SK-N-SH (cell line): ENCODE measurements around the gene APC2. TPM values are rescaled to one million over a fixed set of nuclear protein-coding genes. Genes with fewer than 3 reads are reported as not detected.
A peak's percentile ranks its signal among the peaks of the same experiment; 100 is the strongest.
"Not testable (repeated sequence)": the region's sequence is repeated elsewhere in the genome, so short reads cannot be mapped to it uniquely, and the experiment has no call there.

ENCODE experiments used
- CTCF ChIA-PET: fragments of 300-600, 350-600 bp; formaldehyde crosslinking; extraction: SDS; loops from one replicate; lab custom pipeline; 2021; lab: Yijun Ruan, JAX
- POLR2A ChIA-PET: fragments of 350-600 bp; sonication (Branson Sonifier 250); formaldehyde crosslinking; extraction: SDS; loops from one replicate; lab custom pipeline; 2020; ENCODE audit warnings: antibody characterized with exemption, inconsistent platforms; lab: Yijun Ruan, JAX
- DNase-seq: peaks from one replicate; pipeline ENCODE4 v3.0.0; 2012
- H2AFZ ChIP-seq: fragments of 200-600 bp; sonication (generic); 2 replicates; pipeline ENCODE4 v1.8.1; 2016; ENCODE audit warnings: antibody characterized with exemption, mild to moderate bottlenecking, low read depth
- H3F3A ChIP-seq: fragments of 200-600 bp; sonication (generic); replicated peaks from 2 replicates; pipeline ENCODE3; 2016; ENCODE audit warnings: antibody characterized with exemption, mild to moderate bottlenecking; ENCODE audit not compliant: insufficient read depth
- H3K27ac ChIP-seq, 2 experiments: fragments of 200-500 bp in 1 of 2; fragments of 200-600 bp in 1 of 2; sonication (Bioruptor generic) in 1 of 2; sonication (generic), shearing (Covaris generic) in 1 of 2; 2 replicates each; pipeline versions ENCODE4 v1.5.1 to v1.6.1; 2014 to 2016; ENCODE audit warnings: low read depth in 2 of 2, inconsistent platforms in 1 of 2, low read length in 1 of 2, mild to moderate bottlenecking in 1 of 2, mixed read lengths in 1 of 2
- H3K27me3 ChIP-seq: fragments of 200-600 bp; sonication (generic), shearing (Covaris generic); 2 replicates; pipeline ENCODE4 v1.6.1; 2016; ENCODE audit warnings: mixed run types; ENCODE audit not compliant: insufficient read depth
- H3K36me3 ChIP-seq, 2 experiments: fragments of 200-500 bp in 1 of 2; fragments of 200-600 bp in 1 of 2; sonication (Bioruptor generic) in 1 of 2; sonication (generic) in 1 of 2; replicated peaks in 1 of 2; 2 replicates each; pipeline versions ENCODE3 to v1.5.1; 2014 to 2016; ENCODE audit warnings: low read length in 1 of 2, mild to moderate bottlenecking in 1 of 2; ENCODE audit not compliant: insufficient read depth in 2 of 2, control insufficient read depth in 1 of 2
- H3K4me1 ChIP-seq, 2 experiments: fragments of 200-500 bp in 1 of 2; fragments of 200-600 bp in 1 of 2; sonication (Bioruptor generic) in 1 of 2; sonication (generic), shearing (Covaris generic) in 1 of 2; 2 replicates each; pipeline versions ENCODE4 v1.5.1 to v1.6.1; 2014 to 2016; ENCODE audit warnings: low read depth in 1 of 2, low read length in 1 of 2, mixed run types in 1 of 2; ENCODE audit not compliant: insufficient read depth in 2 of 2, control insufficient read depth in 1 of 2
- H3K4me2 ChIP-seq: fragments of 200-600 bp; sonication (generic), shearing (Covaris generic); 2 replicates; pipeline ENCODE4 v1.6.1; 2017; ENCODE audit warnings: mixed run types
- H3K4me3 ChIP-seq, 2 experiments: fragments of 200-500 bp in 1 of 2; fragments of 200-600 bp in 1 of 2; sonication (Bioruptor generic) in 1 of 2; sonication (generic), shearing (Covaris generic) in 1 of 2; 2 replicates each; pipeline versions ENCODE4 v1.5.1 to v1.8.1; 2014 to 2016; ENCODE audit warnings: low read depth in 2 of 2, inconsistent platforms in 1 of 2, low read length in 1 of 2, mild to moderate bottlenecking in 1 of 2, mixed read lengths in 1 of 2, moderate library complexity in 1 of 2
- H3K79me2 ChIP-seq: fragments of 200-600 bp; sonication (generic); 2 replicates; pipeline ENCODE4 v1.8.1; 2017; ENCODE audit warnings: mild to moderate bottlenecking; ENCODE audit not compliant: insufficient read depth
- H3K9ac ChIP-seq: fragments of 200-600 bp; sonication (generic); 2 replicates; pipeline ENCODE4 v1.6.1; 2017; ENCODE audit warnings: mixed run types
- H3K9me2 ChIP-seq: fragments of 200-600 bp; sonication (generic); 2 replicates; pipeline ENCODE4 v1.6.1; 2017; ENCODE audit warnings: mixed run types
- H3K9me3 ChIP-seq: fragments of 200-600 bp; sonication (generic); 2 replicates; pipeline ENCODE4 v1.6.1; 2017; ENCODE audit warnings: mixed run types, mild to moderate bottlenecking, moderate library complexity
- H4K20me1 ChIP-seq: fragments of 200-600 bp; sonication (generic); 2 replicates; pipeline ENCODE4 v1.6.1; 2017; ENCODE audit warnings: mild to moderate bottlenecking, mixed run types; ENCODE audit not compliant: insufficient read depth
- CHD2 ChIP-seq: fragments of 150-350 bp; IDR thresholded peaks from 2 replicates; pipeline ENCODE4 v1.6.1; 2018; ENCODE audit warnings: low read length; ENCODE audit not compliant: partially characterized antibody
- EP300 ChIP-seq, 2 experiments: IDR thresholded peaks; 2 replicates each; pipeline versions ENCODE4 v1.4.0 to v1.6.1; 2012; ENCODE audit warnings: borderline replicate concordance in 1 of 2, low read depth in 1 of 2, low read length in 1 of 2
- EZH2phosphoT487 ChIP-seq: fragments of 200-600 bp; sonication (generic); IDR thresholded peaks from 2 replicates; pipeline ENCODE4 v1.6.1; 2017; ENCODE audit warnings: low read depth, mixed run types, mild to moderate bottlenecking, antibody characterized with exemption, moderate library complexity, borderline replicate concordance
- FOSL2 ChIP-seq: IDR thresholded peaks from 2 replicates; pipeline ENCODE4 v1.4.0; 2012; ENCODE audit warnings: low read depth, mild to moderate bottlenecking, moderate library complexity, borderline replicate concordance
- FOXM1 ChIP-seq: IDR thresholded peaks from 2 replicates; pipeline ENCODE4 v1.4.0; 2012; ENCODE audit warnings: low read depth, mild to moderate bottlenecking
- GABPA ChIP-seq: IDR thresholded peaks from 2 replicates; pipeline ENCODE4 v1.4.0; 2012; ENCODE audit warnings: low read depth, mild to moderate bottlenecking
- MAX ChIP-seq: IDR thresholded peaks from 2 replicates; pipeline ENCODE4 v1.4.0; 2012; ENCODE audit warnings: low read depth
- NFIC ChIP-seq: IDR thresholded peaks from 2 replicates; pipeline ENCODE4 v1.4.0; 2012; ENCODE audit warnings: borderline replicate concordance
- POLR2AphosphoS5 ChIP-seq: IDR thresholded peaks from 2 replicates; pipeline ENCODE4 v1.6.1; 2012; ENCODE audit warnings: low read depth, low read length
- RAD21 ChIP-seq: IDR thresholded peaks from 2 replicates; pipeline ENCODE4 v1.6.1; 2012; ENCODE audit warnings: mild to moderate bottlenecking, low read length
- RFX5 ChIP-seq: IDR thresholded peaks from 2 replicates; pipeline ENCODE4 v1.6.1; 2012; ENCODE audit warnings: mild to moderate bottlenecking, improper control_type of control experiment, low read length
- RXRA ChIP-seq: IDR thresholded peaks from 2 replicates; pipeline ENCODE4 v1.4.0; 2012; ENCODE audit warnings: low read depth, mild to moderate bottlenecking, borderline replicate concordance
- TAF1 ChIP-seq: IDR thresholded peaks from 2 replicates; pipeline ENCODE4 v1.6.1; 2012; ENCODE audit warnings: low read depth, mild to moderate bottlenecking, low read length, moderate library complexity, borderline replicate concordance
- TEAD4 ChIP-seq: IDR thresholded peaks from 2 replicates; pipeline ENCODE4 v1.4.0; 2012; ENCODE audit warnings: mild to moderate bottlenecking, borderline replicate concordance; ENCODE audit not compliant: insufficient read depth
- YY1 ChIP-seq: IDR thresholded peaks from 2 replicates; pipeline ENCODE4 v1.4.0; 2012; ENCODE audit warnings: low read depth, mild to moderate bottlenecking
- WGBS: methylation state at CpG from one replicate; pipeline ENCODE4 v1.1.6; 2017; ENCODE audit warnings: low lambda C conversion rate; 5-methylcytosine and 5-hydroxymethylcytosine counted together
- polyA plus RNA-seq, 3 experiments: library from polyadenylated mRNA; depleted of rRNA; stranded (reverse); fragments of >200 nt; gene quantifications; 2 replicates each; pipeline ENCODE4 v1.2.3, GENCODE V29; 2012
- TF ChIP-seq, protein P1 (sequence below): IDR thresholded peaks from 2 replicates; pipeline ENCODE4; 2012

Gene APC2
- polyA plus RNA-seq, 1 of the 3 experiments (the other 2 are of a cell fraction): 1.3 TPM

DNA sequence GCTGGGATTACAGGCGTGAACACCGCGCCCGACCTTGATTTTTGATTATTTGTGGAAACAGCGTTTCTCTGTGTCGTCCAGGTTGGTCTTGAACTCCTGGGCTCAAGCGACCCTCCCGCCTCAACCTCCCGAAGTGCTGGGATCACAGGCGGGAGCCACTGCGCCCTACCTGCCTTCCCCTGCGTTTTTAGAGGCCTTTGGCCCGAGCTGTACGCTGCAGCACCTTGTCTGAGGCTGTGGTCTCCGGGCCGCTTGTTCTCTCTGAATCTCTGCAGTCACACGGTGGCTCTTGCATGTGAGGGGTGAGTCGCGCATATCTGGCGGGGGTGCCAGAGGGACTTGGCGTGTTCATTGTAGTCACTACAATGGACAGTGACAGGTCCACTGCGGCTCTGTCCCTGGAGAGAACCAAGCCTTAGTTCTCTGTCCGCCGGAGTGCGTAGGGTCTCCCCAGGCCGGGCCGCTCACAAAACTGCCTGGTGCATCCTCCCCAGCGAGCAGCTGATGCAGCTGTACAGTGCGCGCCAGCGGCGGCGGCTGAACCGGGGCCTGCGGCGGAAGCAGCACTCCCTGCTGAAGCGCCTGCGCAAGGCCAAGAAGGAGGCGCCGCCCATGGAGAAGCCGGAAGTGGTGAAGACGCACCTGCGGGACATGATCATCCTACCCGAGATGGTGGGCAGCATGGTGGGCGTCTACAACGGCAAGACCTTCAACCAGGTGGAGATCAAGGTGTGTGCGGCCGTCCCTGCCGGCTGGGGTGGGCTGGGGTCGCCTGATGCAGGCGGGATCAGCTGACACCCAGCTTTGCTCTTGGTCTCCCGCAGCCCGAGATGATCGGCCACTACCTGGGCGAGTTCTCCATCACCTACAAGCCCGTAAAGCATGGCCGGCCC lies 10.2 kb upstream of the APC2 start:
- H3K9me3 ChIP-seq, H3K9me2 ChIP-seq, H2AFZ ChIP-seq: not testable (repeated sequence)
- peaks cover 36% of the 10 kb centered on the region in 2 experiments for H3K36me3 ChIP-seq
- CTCF ChIA-PET: interaction anchor here (1.0 to 1.4 kb wide), 3 partner anchors 15 to 63 kb away, joined by 3 to 4 read pairs (median 3); no protein-coding TSS in a partner anchor
- WGBS: 34% methylated on average over 32 of the region's 57 CpGs
- peak overlapping the region; percentile 80 to 81 for H3K4me3 ChIP-seq
- peak overlapping the region; percentile 97 for H3K4me2 ChIP-seq
- H3K27ac ChIP-seq: peak overlapping the region; percentile 35 to 81; a peak in 2 of 4 replicates
- H3K4me1 ChIP-seq: peaks cover 3 to 17% of the 10 kb centered on the region in 2 experiments; a peak in 3 of 4 replicates
- TF ChIP-seq POLR2AphosphoS5: 0 out of 2 replicates have a peak, but pooled peaks have one; percentile 15
- TF ChIP-seq, all 33 proteins: peak for 1; not testable (repeated sequence) for 32
- H3K27me3 ChIP-seq: not testable (repeated sequence)
- Histone ChIP-seq H4K20me1 (peaks cover 62% of the 10 kb centered on the region), H3K9ac (peak overlapping the region; percentile 96), H3F3A (peaks cover 70% of the 10 kb centered on the region), H3K79me2 (peaks cover 43% of the 10 kb centered on the region)
- DNase-seq: peak; percentile 55
- POLR2A ChIA-PET: interaction anchor here (1.1 kb wide), 1 partner anchor 171 kb away, joined by 3 read pairs; the partner anchor contains the start of gene CIRBP

- Histone ChIP-seq H3K27ac (no peak overlapping the region), H3F3A (peaks cover 66% of the 10 kb centered on the region), H3K4me2 (peak overlapping the region; percentile 97), H3K36me3 (peaks cover 30 to 36% of the 10 kb centered on the region in 2 experiments), H3K27me3 (no peaks in the 10 kb centered on the region), H3K9ac (no peak overlapping the region; the same call in 1 of the 2 replicates), H3K4me1 (peaks cover 5 to 19% of the 10 kb centered on the region in 2 experiments; a peak in 3 of 4 replicates), H3K4me3 (peak overlapping the region; percentile 80 to 81), H2AFZ (no peak overlapping the region), H3K9me2 (no peaks in the 10 kb centered on the region), H3K9me3 (no peaks in the 10 kb centered on the region), H4K20me1 (peaks cover 63% of the 10 kb centered on the region), H3K79me2 (peaks cover 43% of the 10 kb centered on the region)
- WGBS: 83% methylated on average over 8 of the region's 15 CpGs
- no peak for DNase-seq
- TF ChIP-seq YY1 (no peak), TAF1 (no peak), RAD21 (no peak), RFX5 (no peak), NFIC (no peak), MAX (no peak), CHD2 (no peak), FOXM1 (no peak), EP300 (IDR thresholded peaks at IDR 0.05; ENCODE audit: borderline replicate concordance in 1 of 2, low read depth in 1 of 2, low read length in 1 of 2) (no peak), FOSL2 (no peak), TEAD4 (no peak), EZH2phosphoT487 (no peak), RXRA (no peak), GABPA (no peak)
- TF ChIP-seq, protein P1, sequence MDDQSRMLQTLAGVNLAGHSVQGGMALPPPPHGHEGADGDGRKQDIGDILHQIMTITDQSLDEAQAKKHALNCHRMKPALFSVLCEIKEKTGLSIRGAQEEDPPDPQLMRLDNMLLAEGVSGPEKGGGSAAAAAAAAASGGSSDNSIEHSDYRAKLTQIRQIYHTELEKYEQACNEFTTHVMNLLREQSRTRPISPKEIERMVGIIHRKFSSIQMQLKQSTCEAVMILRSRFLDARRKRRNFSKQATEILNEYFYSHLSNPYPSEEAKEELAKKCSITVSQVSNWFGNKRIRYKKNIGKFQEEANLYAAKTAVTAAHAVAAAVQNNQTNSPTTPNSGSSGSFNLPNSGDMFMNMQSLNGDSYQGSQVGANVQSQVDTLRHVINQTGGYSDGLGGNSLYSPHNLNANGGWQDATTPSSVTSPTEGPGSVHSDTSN: no peak
- ChIA-PET POLR2A (no interaction called here), CTCF (interaction anchor here (1.3 to 1.4 kb wide), 2 partner anchors 33 to 63 kb away, joined by 3 to 4 read pairs; no protein-coding TSS in a partner anchor)
Measured at GRCh38 chr19:1440418-1440801, 9.5 kb upstream of the APC2 start.
